ENCODE results near the gene MYO1B. TPM values are rescaled to one million over a fixed set of nuclear protein-coding genes. Genes with fewer than 3 reads are reported as not detected.

Gene MYO1B
- total RNA-seq, 1 experiment from 2014 or later: 43.2 TPM

GRCh38 chr2:191264647-191265081 lies 19.5 kb downstream of the MYO1B start:
- H3K9ac ChIP-seq (ENCODE audit: extremely low read depth, insufficient read length, low read length): no peak overlapping the region
- H3K4me2 ChIP-seq (ENCODE audit: insufficient read depth, insufficient read length, low read length): no peak overlapping the region

More at GRCh38 chr2:191264647-191265081, 19.5 kb downstream of the MYO1B start:
- no peaks in the 10 kb centered on the region for H3K23me2 ChIP-seq (ENCODE audit: insufficient read length, low read depth, low read length, poor library complexity, severe bottlenecking)
- no peak overlapping the region for H3K18ac ChIP-seq (ENCODE audit: insufficient read length, low read depth, low read length)
- H2AK5ac ChIP-seq (ENCODE audit: insufficient read length, low read length): no peak overlapping the region
- WGBS (ENCODE audit: extremely low coverage, insufficient read length, low lambda C conversion rate): no CpG with 5 or more reads among the region's 3 CpGs
- no peaks in the 10 kb centered on the region for H4K20me1 ChIP-seq (ENCODE audit: control insufficient read depth, insufficient read depth, insufficient read length)
- no peak overlapping the region for H4K8ac ChIP-seq (replicated peaks; ENCODE audit: insufficient read length, low read depth, low read length)
- no peak overlapping the region for H2BK120ac ChIP-seq (ENCODE audit: low read depth, low read length, poor library complexity, severe bottlenecking)
- H3K27me3 ChIP-seq (ENCODE audit: insufficient read depth, low read length): no peaks in the 10 kb centered on the region
- Mint-ChIP-seq H3K36me3 (ENCODE audit: insufficient read depth in 1 of 3, low read depth in 3 of 3) (no peaks in the 10 kb centered on the region; a peak in 1 of 7 replicates), H3K27ac (peak overlapping the region in 1 of 3 experiments; percentile 25; a peak in 3 of 7 replicates), H3K4me3 (no peak overlapping the region), H3K9me3 (no peaks in the 10 kb centered on the region), H3K4me1 (peaks cover 53 to 55% of the 10 kb centered on the region in 2 experiments), H3K27me3 (ENCODE audit: low read depth) (no peaks in the 10 kb centered on the region)
- no peak overlapping the region for H2BK12ac ChIP-seq (ENCODE audit: insufficient read length, low read depth, low read length)
- H4K5ac ChIP-seq (ENCODE audit: insufficient read length, low read depth, low read length): no peak overlapping the region
- no peak overlapping the region for H2BK20ac ChIP-seq (ENCODE audit: low read depth, low read length, poor library complexity, severe bottlenecking)
- H2AFZ ChIP-seq (ENCODE audit: low read length): no peak overlapping the region
- H3K27ac ChIP-seq (ENCODE audit: insufficient read length, low read depth, low read length): no peak overlapping the region
- H3K4ac ChIP-seq (ENCODE audit: low read depth, low read length): no peak overlapping the region
- no peak overlapping the region for H4K91ac ChIP-seq (ENCODE audit: insufficient read length, low read depth, low read length)
- H3K9me3 ChIP-seq (ENCODE audit: control insufficient read depth, low read depth, low read length): no peaks in the 10 kb centered on the region
- no peak for TF ChIP-seq CTCF (conservative IDR thresholded peaks at IDR 0.05)
- H3K56ac ChIP-seq (ENCODE audit: insufficient read length, low read depth, low read length): no peak overlapping the region
- H3K23ac ChIP-seq (ENCODE audit: insufficient read length, low read depth, low read length): no peak overlapping the region
- H3T11ph ChIP-seq (ENCODE audit: low read length): no peak overlapping the region
- no peak overlapping the region for H2BK15ac ChIP-seq (ENCODE audit: low read depth, low read length)
- peaks cover 32% of the 10 kb centered on the region; the same call in 1 of the 2 replicates for H3K79me2 ChIP-seq (ENCODE audit: insufficient read depth, low read length)
- H3K14ac ChIP-seq (ENCODE audit: insufficient read depth, low read length): peak overlapping the region; percentile 52; the same call in 1 of the 2 replicates
- DNase-seq: no peak
- peaks cover 14% of the 10 kb centered on the region for H3K4me1 ChIP-seq (ENCODE audit: insufficient read depth, low read length)
- peaks cover 12% of the 10 kb centered on the region for H3K79me1 ChIP-seq (ENCODE audit: insufficient read depth, low read depth, low read length, poor library complexity, severe bottlenecking)
- no peak overlapping the region for H2BK5ac ChIP-seq (ENCODE audit: insufficient read length, low read length)

All from H9 (cell line).